Type B pancreatic cell (in vitro differentiated cells): ENCODE data around the gene CLIC1. TPM values are rescaled to one million over a fixed set of nuclear protein-coding genes. Genes with fewer than 3 reads are reported as not detected.

Experiments used
- DNase-seq: peaks from one replicate; pipeline ENCODE4 v3.0.0; 2021; ENCODE audit warnings: mixed read lengths; ENCODE audit not compliant: unreplicated experiment; ENCODE audit errors: extremely low spot score
- H3K27ac Mint-ChIP-seq: 2 replicates; pipeline ENCODE4 v1.8.0; 2021; ENCODE audit warnings: mild to moderate bottlenecking, mixed read lengths
- H3K27me3 Mint-ChIP-seq: 2 replicates; pipeline ENCODE4 v1.8.0; 2021; ENCODE audit warnings: mixed read lengths
- H3K36me3 Mint-ChIP-seq: 2 replicates; pipeline ENCODE4 v1.8.0; 2021; ENCODE audit warnings: mixed read lengths
- H3K4me1 Mint-ChIP-seq: one replicate; pipeline ENCODE4 v1.8.0; 2021; ENCODE audit warnings: mixed read lengths; ENCODE audit not compliant: unreplicated experiment
- H3K4me3 Mint-ChIP-seq: 2 replicates; pipeline ENCODE4 v1.8.0; 2021; ENCODE audit warnings: mild to moderate bottlenecking, mixed read lengths
- H3K9me3 Mint-ChIP-seq: 2 replicates; pipeline ENCODE4 v1.8.0; 2021; ENCODE audit warnings: mixed read lengths
- total RNA-seq: library from RNA; stranded (reverse); gene quantifications from 2 replicates; pipeline ENCODE4 v1.2.1, GENCODE V29; 2021; ENCODE audit warnings: low replicate concordance
- TF ChIP-seq, protein P1 (sequence below): fragments of 200-600 bp; sonication (generic); conservative IDR thresholded peaks from 2 replicates; pipeline ENCODE4 v1.5.0; 2021; ENCODE audit warnings: antibody characterized with exemption, mild to moderate bottlenecking

The CLIC1 gene
- total RNA-seq, 1 donor from 2014 or later = 294 TPM

DNA sequence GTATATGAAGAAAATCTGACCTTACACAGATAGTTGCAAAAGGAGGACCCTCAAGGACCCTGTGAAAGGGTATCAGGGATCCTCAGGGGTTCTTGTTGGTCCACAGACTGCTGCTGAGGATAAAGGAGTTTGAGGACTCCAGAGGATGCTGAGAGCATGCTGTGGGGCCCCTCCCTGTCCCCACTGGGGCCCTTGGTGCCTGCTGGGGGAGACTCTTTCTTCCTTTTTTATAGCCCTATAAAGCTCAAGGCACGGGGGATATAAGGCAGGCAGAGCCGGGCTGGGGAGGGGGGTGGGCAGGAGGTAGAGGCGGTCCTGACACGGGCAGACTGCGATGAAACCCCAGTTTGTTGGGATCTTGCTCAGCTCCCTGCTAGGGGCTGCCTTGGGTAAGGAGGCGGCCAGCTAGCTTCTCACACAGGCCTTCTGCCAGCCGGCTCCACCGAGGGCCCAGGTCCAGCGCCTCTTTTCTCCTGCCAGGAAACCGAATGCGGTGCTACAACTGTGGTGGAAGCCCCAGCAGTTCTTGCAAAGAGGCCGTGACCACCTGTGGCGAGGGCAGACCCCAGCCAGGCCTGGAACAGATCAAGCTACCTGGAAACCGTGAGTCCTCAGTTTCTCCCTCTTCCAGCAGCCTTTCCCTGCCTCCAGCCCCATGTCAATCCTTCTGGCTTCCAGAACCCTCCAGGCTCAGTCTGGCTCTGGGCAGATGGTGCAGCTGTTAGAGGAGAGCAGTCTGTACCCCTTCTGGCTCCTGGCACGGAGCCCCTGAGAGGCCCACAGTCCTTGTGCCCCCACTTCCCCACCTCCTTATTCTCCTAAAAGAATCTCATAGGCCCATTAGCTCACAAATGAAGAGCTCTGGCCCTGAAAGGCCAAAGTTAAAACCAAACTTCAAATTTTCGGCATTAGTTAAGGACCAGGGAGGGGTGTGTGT lies 21.0 kb downstream of the CLIC1 start, which contains the start of gene LY6G6D:
Gene LY6G6D (plus strand): TSS at position 327 of the 937 bp plus-strand sequence. CDS start 8 bp downstream, at position 335.
- no peak for DNase-seq
- H3K9me3 Mint-ChIP-seq = peaks cover 2% of the 10 kb centered on the region
- no peaks in the 10 kb centered on the region for H3K27me3 Mint-ChIP-seq
- peak within 1 kb of the TSS; percentile 93 for H3K27ac Mint-ChIP-seq
- H3K4me3 Mint-ChIP-seq = peak within 1 kb of the TSS; percentile 80
- H3K36me3 Mint-ChIP-seq = no peaks in the 10 kb centered on the region
- TF ChIP-seq, protein P1, sequence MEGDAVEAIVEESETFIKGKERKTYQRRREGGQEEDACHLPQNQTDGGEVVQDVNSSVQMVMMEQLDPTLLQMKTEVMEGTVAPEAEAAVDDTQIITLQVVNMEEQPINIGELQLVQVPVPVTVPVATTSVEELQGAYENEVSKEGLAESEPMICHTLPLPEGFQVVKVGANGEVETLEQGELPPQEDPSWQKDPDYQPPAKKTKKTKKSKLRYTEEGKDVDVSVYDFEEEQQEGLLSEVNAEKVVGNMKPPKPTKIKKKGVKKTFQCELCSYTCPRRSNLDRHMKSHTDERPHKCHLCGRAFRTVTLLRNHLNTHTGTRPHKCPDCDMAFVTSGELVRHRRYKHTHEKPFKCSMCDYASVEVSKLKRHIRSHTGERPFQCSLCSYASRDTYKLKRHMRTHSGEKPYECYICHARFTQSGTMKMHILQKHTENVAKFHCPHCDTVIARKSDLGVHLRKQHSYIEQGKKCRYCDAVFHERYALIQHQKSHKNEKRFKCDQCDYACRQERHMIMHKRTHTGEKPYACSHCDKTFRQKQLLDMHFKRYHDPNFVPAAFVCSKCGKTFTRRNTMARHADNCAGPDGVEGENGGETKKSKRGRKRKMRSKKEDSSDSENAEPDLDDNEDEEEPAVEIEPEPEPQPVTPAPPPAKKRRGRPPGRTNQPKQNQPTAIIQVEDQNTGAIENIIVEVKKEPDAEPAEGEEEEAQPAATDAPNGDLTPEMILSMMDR = no peak
- H3K4me1 Mint-ChIP-seq = peaks cover 46% of the 10 kb centered on the region

DNA sequence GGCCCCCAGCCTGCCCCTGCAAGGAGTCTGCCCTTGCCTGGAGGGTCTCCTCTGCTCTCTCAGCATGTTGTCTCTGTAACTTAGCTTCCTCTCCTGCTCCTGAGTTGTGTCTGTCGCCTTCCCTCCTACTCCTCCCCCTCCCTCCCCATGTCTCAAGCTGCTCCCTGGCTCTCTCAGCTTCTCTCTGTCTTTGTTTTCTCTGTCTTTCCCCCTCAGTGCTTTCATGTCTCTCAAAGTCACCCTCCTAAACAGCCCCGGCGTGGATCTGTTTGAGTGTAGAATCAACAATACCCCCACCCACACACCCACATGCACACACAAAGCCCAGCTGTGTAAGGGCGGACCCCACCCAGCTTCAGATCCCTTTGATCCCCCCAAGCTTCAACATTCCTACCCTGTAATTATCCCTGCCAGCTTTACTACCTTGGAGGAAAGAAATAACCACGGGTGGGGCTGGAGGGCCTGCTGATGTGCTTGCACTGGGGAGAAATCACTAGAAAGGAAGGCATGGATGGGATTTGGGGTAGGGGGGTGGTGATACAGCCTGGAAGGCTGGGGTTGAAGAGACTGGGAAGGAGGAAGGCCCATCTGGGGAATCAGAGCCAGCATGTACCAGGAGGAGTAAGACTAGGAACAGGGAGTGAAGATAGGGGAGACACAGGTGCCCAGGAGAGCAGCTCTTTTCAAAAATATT lies 22.2 kb downstream of the CLIC1 start:
- no peaks in the 10 kb centered on the region for H3K9me3 Mint-ChIP-seq
- peaks cover 44% of the 10 kb centered on the region for H3K4me1 Mint-ChIP-seq
- no peak for DNase-seq
- peak overlapping the region; percentile 80 for H3K4me3 Mint-ChIP-seq
- no peaks in the 10 kb centered on the region for H3K27me3 Mint-ChIP-seq
- TF ChIP-seq, protein P1 = no peak
- no peaks in the 10 kb centered on the region for H3K36me3 Mint-ChIP-seq
- peak overlapping the region; percentile 93 for H3K27ac Mint-ChIP-seq

DNA sequence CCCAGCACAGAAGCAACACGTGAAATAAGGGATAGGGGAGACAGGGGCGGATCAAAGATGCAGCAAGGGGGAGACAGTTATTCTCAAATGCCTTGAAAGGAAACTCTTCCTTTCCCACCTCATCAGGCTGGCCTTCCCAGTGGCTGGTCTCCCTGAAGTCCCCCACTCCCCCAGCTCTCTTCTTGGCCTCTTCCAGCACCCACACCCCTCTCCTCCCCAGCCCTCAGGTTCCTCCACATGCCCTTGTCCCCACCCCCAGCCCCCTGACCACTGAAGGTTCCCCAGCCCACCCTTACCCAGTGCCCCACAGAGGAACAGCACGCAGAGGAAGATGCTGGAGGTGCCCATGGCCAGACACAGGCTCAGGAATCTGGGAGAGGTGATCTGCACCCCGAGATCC lies 22.9 kb downstream of the CLIC1 start:
- H3K9me3 Mint-ChIP-seq = no peaks in the 10 kb centered on the region
- peak overlapping the region; percentile 80 for H3K4me3 Mint-ChIP-seq
- no peaks in the 10 kb centered on the region for H3K36me3 Mint-ChIP-seq
- TF ChIP-seq, protein P1 = no peak
- DNase-seq = no peak
- H3K4me1 Mint-ChIP-seq = peaks cover 40% of the 10 kb centered on the region
- H3K27ac Mint-ChIP-seq = peak overlapping the region; percentile 93
- no peaks in the 10 kb centered on the region for H3K27me3 Mint-ChIP-seq

DNA sequence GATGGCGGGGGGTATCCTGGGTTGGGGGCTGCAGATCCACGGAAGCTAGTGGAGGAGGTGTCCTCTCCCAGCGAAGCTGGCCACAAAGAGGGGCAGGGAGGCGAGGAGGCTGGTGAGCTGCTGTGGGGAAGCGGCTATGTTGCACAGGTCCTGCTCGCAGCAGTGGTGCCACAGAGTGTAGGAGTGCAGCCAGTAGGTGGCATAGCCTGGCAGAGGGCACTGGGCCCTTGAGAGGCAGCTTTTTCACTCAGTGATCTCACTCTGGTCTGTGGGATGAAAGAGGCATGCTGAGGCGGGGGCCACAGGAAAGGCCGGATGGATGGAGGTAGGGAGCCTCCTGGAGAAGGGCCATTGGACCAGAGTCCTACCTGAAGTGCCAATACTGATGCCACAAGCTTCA lies 24.0 kb downstream of the CLIC1 start:
- no peak overlapping the region for H3K4me3 Mint-ChIP-seq
- peak overlapping the region; percentile 36 for H3K27ac Mint-ChIP-seq
- H3K36me3 Mint-ChIP-seq = no peaks in the 10 kb centered on the region
- DNase-seq = no peak
- TF ChIP-seq, protein P1 = no peak
- H3K27me3 Mint-ChIP-seq = no peaks in the 10 kb centered on the region
- peaks cover 28% of the 10 kb centered on the region for H3K4me1 Mint-ChIP-seq
- no peaks in the 10 kb centered on the region for H3K9me3 Mint-ChIP-seq

DNA sequence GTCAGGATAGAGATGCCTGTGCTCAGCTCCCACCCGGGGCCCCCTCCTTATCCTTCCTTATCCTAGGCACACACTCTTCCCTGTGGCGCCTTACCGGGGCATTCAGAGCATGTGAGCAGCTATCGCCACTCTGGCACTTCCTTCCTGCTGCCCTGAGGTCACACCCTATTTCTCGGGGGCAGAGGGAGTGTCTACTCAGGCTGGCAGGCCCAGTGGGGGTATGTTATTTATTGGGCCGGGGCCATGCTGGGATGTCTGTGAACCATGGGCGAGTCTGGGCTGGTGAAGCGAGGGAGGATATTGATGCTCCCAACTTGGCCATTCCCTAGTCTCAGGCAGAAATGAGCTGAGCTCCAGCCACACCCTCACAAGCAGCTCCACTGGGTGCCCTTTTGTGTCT lies 25.1 kb downstream of the CLIC1 start:
- Mint-ChIP-seq H3K4me3 (no peak overlapping the region), H3K27me3 (no peaks in the 10 kb centered on the region), H3K27ac (no peak overlapping the region), H3K36me3 (no peaks in the 10 kb centered on the region), H3K9me3 (no peaks in the 10 kb centered on the region), H3K4me1 (peaks cover 26% of the 10 kb centered on the region)
- no peak for DNase-seq
- TF ChIP-seq, protein P1 = no peak
